Measurements from ENCODE around the gene WFDC6.

DNA sequence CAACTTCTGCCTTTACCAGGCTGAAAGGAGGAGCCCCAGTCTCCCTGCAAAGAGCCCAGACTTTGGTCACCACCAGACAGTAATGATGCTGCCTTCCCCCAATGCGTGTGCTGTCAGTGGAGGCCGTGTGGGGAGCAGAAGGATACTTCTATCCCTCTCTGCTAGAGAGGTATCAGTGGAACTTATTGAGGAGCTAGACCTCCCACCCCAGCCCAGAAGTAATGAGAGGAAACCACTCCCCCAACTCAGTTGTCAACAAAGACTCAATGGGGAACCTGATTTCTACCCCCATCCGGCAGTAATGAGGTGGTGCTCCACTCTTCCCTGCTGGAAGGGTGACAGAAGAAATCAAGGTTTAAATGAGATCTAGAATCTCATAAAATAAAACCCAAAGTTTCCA is 44.2 kb upstream of the WFDC6 start:
- TF ChIP-seq POLR2A (IDR thresholded peaks at IDR 0.05), result no peak
- no peak for TF ChIP-seq CTCF (IDR thresholded peaks at IDR 0.05)
- no peak for TF ChIP-seq POLR2AphosphoS5 (IDR thresholded peaks at IDR 0.05)
- no peak for TF ChIP-seq EP300 (IDR thresholded peaks at IDR 0.05)

All from sigmoid colon (tissue), 4 donors.